GM10266 (cell line): Measurements from ENCODE around the gene AOX1.
A peak's percentile ranks its signal among the peaks of the same experiment; 100 is the strongest.
"Not testable (repeated sequence)": the region's sequence is repeated elsewhere in the genome, so short reads cannot be mapped to it uniquely, and the experiment has no call there.

Experiments used
- DNase-seq: peaks from one replicate; pipeline ENCODE4 v3.0.0; 2012; ENCODE audit errors: extremely low spot score
- TF ChIP-seq, protein P1 (sequence below): IDR thresholded peaks from 2 replicates; pipeline ENCODE4 v1.5.1; 2012; ENCODE audit warnings: mild to moderate bottlenecking, low read depth; ENCODE audit not compliant: control insufficient read depth, insufficient read depth; ENCODE audit errors: missing control alignments

Gene AOX1

DNA sequence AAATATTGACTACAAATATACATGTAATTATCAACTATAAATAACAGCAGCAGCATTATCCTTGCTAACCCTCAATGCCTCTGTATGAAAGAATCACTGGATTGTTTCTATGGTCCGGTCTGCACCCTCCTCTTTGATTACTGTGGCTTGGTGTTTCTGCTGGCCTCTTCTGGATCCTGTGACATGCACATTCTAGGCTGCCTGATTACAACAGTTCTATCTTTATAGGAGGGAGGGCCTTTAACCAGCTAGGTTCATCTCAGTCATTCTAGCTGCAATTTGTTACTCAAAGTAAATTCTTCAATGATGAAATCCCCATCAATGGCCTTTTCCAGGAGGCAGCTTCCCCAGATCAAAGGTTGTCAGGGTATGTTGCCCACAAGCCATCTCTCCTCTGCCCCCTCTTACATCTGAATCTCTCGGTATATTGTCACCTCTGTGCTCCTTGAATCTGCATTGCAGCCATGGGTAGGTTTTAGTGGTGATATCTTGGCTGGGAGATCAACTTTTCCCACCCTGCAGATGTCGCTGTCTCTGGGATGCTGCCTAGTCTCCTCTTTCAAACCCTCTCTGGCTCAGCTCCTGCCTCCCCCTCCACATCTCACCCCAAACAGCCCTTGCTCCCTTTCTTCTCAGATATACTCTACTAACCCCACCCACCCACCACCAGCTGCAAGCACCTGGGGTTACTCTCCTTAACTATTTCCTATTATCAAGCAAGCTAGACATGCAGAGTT is 119.7 kb downstream of the AOX1 start:
- TF ChIP-seq, protein P1, sequence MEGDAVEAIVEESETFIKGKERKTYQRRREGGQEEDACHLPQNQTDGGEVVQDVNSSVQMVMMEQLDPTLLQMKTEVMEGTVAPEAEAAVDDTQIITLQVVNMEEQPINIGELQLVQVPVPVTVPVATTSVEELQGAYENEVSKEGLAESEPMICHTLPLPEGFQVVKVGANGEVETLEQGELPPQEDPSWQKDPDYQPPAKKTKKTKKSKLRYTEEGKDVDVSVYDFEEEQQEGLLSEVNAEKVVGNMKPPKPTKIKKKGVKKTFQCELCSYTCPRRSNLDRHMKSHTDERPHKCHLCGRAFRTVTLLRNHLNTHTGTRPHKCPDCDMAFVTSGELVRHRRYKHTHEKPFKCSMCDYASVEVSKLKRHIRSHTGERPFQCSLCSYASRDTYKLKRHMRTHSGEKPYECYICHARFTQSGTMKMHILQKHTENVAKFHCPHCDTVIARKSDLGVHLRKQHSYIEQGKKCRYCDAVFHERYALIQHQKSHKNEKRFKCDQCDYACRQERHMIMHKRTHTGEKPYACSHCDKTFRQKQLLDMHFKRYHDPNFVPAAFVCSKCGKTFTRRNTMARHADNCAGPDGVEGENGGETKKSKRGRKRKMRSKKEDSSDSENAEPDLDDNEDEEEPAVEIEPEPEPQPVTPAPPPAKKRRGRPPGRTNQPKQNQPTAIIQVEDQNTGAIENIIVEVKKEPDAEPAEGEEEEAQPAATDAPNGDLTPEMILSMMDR = no peak
- DNase-seq = no peak

DNA sequence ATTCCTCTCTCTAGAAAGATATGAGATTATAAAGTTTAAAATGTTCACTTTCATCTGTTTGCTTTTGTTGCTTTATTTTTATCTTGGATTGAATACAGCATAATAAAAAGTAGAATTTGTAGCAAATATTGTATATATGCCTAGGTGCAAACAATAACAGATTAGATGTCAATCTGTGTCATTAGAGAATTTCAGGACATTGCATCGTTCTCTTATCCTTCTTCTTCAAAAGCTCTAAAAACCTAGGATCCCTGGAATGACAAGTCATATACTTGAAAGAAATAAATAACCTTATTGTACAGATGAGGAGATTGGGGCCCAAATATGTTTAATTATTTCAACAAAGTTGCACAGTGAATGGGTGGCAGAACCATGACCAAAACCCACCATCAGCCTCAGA is 123.1 kb downstream of the AOX1 start:
- TF ChIP-seq, protein P1 = no peak

DNA sequence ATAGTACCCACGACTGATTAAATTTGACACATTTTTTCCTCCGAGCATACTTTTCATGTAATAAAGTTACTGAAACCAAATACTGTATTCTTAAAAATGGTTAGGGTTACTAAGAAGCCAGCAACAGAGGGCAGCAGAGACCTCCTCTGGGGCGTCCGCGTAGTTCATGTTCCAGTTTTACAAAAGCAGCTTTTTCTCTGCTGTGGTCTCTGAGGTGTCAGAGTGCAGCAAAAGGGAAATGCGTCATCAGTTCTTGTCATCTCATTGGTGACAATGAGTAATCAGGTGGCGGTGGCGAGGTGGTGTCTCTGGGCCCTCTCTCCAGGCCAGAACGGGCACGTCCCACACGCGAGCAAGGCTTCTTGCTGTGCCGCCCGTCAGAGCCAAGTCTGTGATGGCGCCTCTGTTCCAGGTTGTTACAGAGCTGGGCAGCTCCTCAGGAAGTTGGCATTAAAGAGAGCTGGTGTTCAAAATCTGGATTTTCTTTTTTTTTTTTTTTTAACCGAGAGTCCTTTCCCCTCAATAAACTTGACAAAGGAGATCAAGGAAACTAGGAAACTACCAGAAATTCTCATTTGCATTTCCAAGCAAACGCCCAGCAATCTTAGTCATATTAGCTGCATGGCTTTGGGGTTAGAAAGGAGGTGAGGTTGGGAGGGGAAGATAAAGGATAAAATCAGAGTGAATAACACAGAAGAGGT is 127.3 kb downstream of the AOX1 start:
- peak; percentile 83 for DNase-seq

More for the DNA sequence above, 123.1 kb downstream of the AOX1 start:
- no peak for DNase-seq

DNA sequence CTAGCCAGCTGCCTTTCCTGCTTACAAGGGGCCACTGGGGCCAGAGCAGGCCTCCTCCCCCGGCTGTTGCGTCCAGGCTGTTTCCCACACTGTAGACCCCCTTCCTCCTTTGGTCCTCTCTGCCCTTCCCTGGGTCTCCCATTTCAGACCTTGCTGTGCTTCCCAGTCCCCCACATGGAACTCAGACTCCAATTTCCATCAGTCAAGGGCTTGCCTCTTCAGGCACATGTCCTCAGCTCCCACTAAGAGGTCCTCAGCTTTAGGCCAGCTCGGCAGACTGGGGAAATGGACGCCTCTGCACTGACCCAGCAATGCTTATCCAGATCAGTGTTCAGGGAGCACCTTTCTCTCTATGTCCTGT is 127.9 kb downstream of the AOX1 start:
- TF ChIP-seq, protein P1 = no peak
- no peak for DNase-seq

More for the DNA sequence above, 127.3 kb downstream of the AOX1 start:
- TF ChIP-seq, protein P1 = peak; percentile 83

DNA sequence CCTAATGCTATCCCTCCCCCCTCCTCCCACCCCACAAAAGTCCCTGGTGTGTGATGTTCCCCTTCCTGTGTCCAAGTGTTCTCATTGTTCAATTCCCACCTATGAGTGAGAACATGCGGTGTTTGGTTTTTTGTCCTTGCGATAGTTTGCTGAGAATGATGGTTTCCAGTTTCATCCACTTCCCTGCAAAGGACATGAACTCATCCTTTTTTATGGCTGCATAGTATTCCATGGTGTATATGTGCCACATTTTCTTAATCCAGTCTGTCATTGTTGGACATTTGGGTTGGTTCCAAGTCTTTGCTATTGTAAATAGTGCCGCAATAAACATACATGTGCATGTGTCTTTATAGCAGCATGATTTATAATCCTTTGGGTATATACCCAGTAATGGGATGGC is 129.2 kb downstream of the AOX1 start:
- DNase-seq = not testable (repeated sequence)

DNA sequence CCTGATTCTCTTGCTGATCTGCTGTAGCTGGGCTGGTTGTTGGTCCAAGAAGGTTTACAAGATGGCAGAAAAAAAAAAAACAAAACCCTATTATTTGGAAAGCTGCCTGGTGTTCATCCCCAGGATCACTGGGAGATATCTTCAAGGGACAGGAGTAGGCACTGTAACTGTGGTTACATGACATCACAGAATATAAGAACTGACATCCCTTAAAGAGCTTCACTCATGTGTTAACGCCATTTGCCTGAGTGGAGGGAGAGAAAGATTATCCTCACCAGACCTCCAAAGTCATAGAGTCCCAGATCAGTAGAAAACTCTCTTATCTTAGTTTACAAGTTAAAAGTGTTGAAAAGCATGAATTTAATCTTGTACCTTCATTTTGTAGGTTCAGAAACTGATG is 130.6 kb downstream of the AOX1 start:
- DNase-seq = no peak
- TF ChIP-seq, protein P1 = no peak
